Kidney (tissue), 14 donors: ENCODE data around the gene SLC51A. TPM values are rescaled to one million over a fixed set of nuclear protein-coding genes. Genes with fewer than 3 reads are reported as not detected.

Experiments
- DNase-seq, 5 donors: peaks; one replicate each; pipeline ENCODE4 v3.0.0-alpha.2; 2013 to 2020
- FAIRE-seq: peaks from 2 replicates; lab custom pipeline; 2012; peaks lifted over from hg19 to GRCh38; lab: Jason Lieb, UNC
- H3K27ac ChIP-seq, 2 donors: one replicate each; pipeline ENCODE4 v1.7.0; 2013; ENCODE audit warnings: low read depth in 2 of 2, low read length in 2 of 2, inconsistent platforms in 1 of 2
- H3K27me3 ChIP-seq: one replicate; pipeline ENCODE4 v1.7.1; 2013; ENCODE audit warnings: low read length, inconsistent platforms; ENCODE audit not compliant: control insufficient read depth, insufficient read depth
- H3K36me3 ChIP-seq, 3 donors: one replicate each; pipeline versions ENCODE4 v1.7.0 to v1.7.1; 2013; ENCODE audit warnings: low read length in 3 of 3, control low read depth in 1 of 3, inconsistent platforms in 1 of 3; ENCODE audit not compliant: insufficient read depth in 3 of 3, control insufficient read depth in 2 of 3
- H3K4me1 ChIP-seq, 3 donors: one replicate each; pipeline versions ENCODE4 v1.7.0 to v1.7.1; 2013; ENCODE audit warnings: low read length in 3 of 3, inconsistent platforms in 1 of 3, low read depth in 1 of 3; ENCODE audit not compliant: control insufficient read depth in 2 of 3, insufficient read depth in 2 of 3
- H3K4me3 ChIP-seq, 3 donors: one replicate each; pipeline versions ENCODE4 v1.7.0 to v1.8.1; 2013; ENCODE audit warnings: low read length in 3 of 3, control low read depth in 1 of 3, inconsistent platforms in 1 of 3
- H3K9ac ChIP-seq, 3 donors: one replicate each; pipeline versions ENCODE4 v1.7.0 to v1.7.1; 2013; ENCODE audit warnings: low read length in 3 of 3, control low read depth in 1 of 3, inconsistent platforms in 1 of 3
- H3K9me3 ChIP-seq, 3 donors: one replicate each; pipeline versions ENCODE4 v1.7.0 to v1.7.1; 2013; ENCODE audit warnings: low read length in 3 of 3, control low read depth in 1 of 3, inconsistent platforms in 1 of 3; ENCODE audit not compliant: control insufficient read depth in 2 of 3, insufficient read depth in 1 of 3
- CTCF ChIP-seq: IDR thresholded peaks from 3 replicates; pipeline ENCODE4 v1.5.1; 2012; ENCODE audit warnings: mild to moderate bottlenecking, moderate library complexity, borderline replicate concordance; ENCODE audit not compliant: insufficient read depth; ENCODE audit errors: extremely low read depth
- intact Hi-C: fragments of 100-400 bp; cut with DNase I; formaldehyde crosslinking; loops from one replicate; pipeline ENCODE4 v1.11.1; 2022
- polyA plus RNA-seq: library from polyadenylated mRNA; stranded (reverse); fragments of 350-450 nt; fragmentation: Illumina TruSeq; extraction: RNeasy Lipid Tissue Mini Kit (QIAGEN cat#74804); gene quantifications from one replicate; pipeline ENCODE4 v1.2.3, GENCODE V29; 2014; ENCODE audit warnings: low read depth, low replicate concordance; ENCODE audit not compliant: insufficient read depth
- total RNA-seq: library from RNA; stranded (reverse); fragmentation: NEBNext Ultra II Directional; extraction: Animal tissue kit (Norgen Biotek cat#: 25700); gene quantifications from one replicate; pipeline ENCODE4 v1.2.1, GENCODE V29; 2021
- donor health status: control.
- donor health status: control.
- donor health status: control.
- donor health status: control.
- donor health status: control.
- donor health status: DM: yes; HTN: yes; CAD: no.
- donor health status: Normal renal cell carcinoma (clear cell type).

The SLC51A gene
- total and polyA plus RNA-seq, 2 donors from 2014 or later = 0.98 to 6.5 TPM

- TF ChIP-seq CTCF = no peak
- H3K9me3 ChIP-seq = no peaks in the 10 kb centered on the region
- no peaks in the 10 kb centered on the region for H3K36me3 ChIP-seq
- FAIRE-seq = no peak
- H3K9ac ChIP-seq = no peak overlapping the region
- intact Hi-C loops = no loop called here
- no peak overlapping the region for H3K4me3 ChIP-seq
- no peaks in the 10 kb centered on the region for H3K27me3 ChIP-seq
- peak in 3 of 5 donors; percentile 25 to 55 (median 45) for DNase-seq
- H3K27ac ChIP-seq = peak overlapping the region in 1 of 2 donors; percentile 7
- H3K4me1 ChIP-seq = peaks cover 0 to 6% (median 0%) of the 10 kb centered on the region in 3 donors
Observed at GRCh38 chr3:196227121-196227561, 10.8 kb downstream of the SLC51A start.

- intact Hi-C loops = no loop called here
- Histone ChIP-seq H3K36me3 (no peaks in the 10 kb centered on the region), H3K27me3 (no peaks in the 10 kb centered on the region)
Observed at GRCh38 chr3:196227629-196228493, 11.5 kb downstream of the SLC51A start.

GRCh38 chr3:196232154-196232881 is 16.0 kb downstream of the SLC51A start:
- Histone ChIP-seq H3K27me3 (no peaks in the 10 kb centered on the region), H3K9me3 (no peaks in the 10 kb centered on the region), H3K27ac (no peak overlapping the region), H3K4me1 (peaks cover 0 to 6% (median 0%) of the 10 kb centered on the region in 3 donors), H3K36me3 (peaks cover 0 to 5% (median under 1%) of the 10 kb centered on the region in 3 donors), H3K9ac (no peak overlapping the region), H3K4me3 (no peak overlapping the region)
- no peak for FAIRE-seq
- intact Hi-C loops = no loop called here
- TF ChIP-seq CTCF = no peak
- no peak for DNase-seq

More at GRCh38 chr3:196227629-196228493, 11.5 kb downstream of the SLC51A start:
- FAIRE-seq (no peak), DNase-seq (peak in 1 of 5 donors; percentile 25)
- peaks cover 0 to 6% (median 0%) of the 10 kb centered on the region in 3 donors for H3K4me1 ChIP-seq
- peak overlapping the region in 1 of 2 donors; percentile 7 for H3K27ac ChIP-seq
- no peak overlapping the region for H3K9ac ChIP-seq
- no peaks in the 10 kb centered on the region for H3K9me3 ChIP-seq
- H3K4me3 ChIP-seq = no peak overlapping the region
- TF ChIP-seq CTCF = no peak
